Measurements from ENCODE around the gene OSBPL9.

OSBPL9 gene

GRCh38 chr1:51733793-51734522, 117.1 kb downstream of the OSBPL9 start:
- ChIA-PET POLR2A (no interaction called here), CTCF (interaction anchor here (0.9 to 1.2 kb wide), 2 partner anchors 35 to 106 kb away, joined by 4 to 7 read pairs; no protein-coding TSS in a partner anchor)
- no peak for TF ChIP-seq LEF1 (IDR thresholded peaks at IDR 0.05; ENCODE audit: borderline replicate concordance)
- no peak for TF ChIP-seq HDGF (IDR thresholded peaks at IDR 0.05; ENCODE audit: borderline replicate concordance)
- TF ChIP-seq BHLHE40 (IDR thresholded peaks at IDR 0.05; ENCODE audit: borderline replicate concordance): no peak
- no peak for TF ChIP-seq FOXK2 (IDR thresholded peaks at IDR 0.05)
- no peak for TF ChIP-seq PKNOX1 (IDR thresholded peaks at IDR 0.05)
- TF ChIP-seq ELF4 (IDR thresholded peaks at IDR 0.05): no peak
- TF ChIP-seq CTBP1 (IDR thresholded peaks at IDR 0.05; ENCODE audit: borderline replicate concordance): no peak
- no peak for TF ChIP-seq NFRKB (IDR thresholded peaks at IDR 0.05)
- TF ChIP-seq SP1 (IDR thresholded peaks at IDR 0.05): no peak
- TF ChIP-seq FOXA1 (IDR thresholded peaks at IDR 0.05): no peak
- DNase-seq (ENCODE audit: extremely low spot score): no peak

- no peak for TF ChIP-seq ELF4 (IDR thresholded peaks at IDR 0.05)
- TF ChIP-seq NFRKB (IDR thresholded peaks at IDR 0.05): no peak
- TF ChIP-seq BHLHE40 (IDR thresholded peaks at IDR 0.05; ENCODE audit: borderline replicate concordance): no peak
- TF ChIP-seq CTBP1 (IDR thresholded peaks at IDR 0.05; ENCODE audit: borderline replicate concordance): no peak
- no peak for TF ChIP-seq SP1 (IDR thresholded peaks at IDR 0.05)
- no peak for TF ChIP-seq PKNOX1 (IDR thresholded peaks at IDR 0.05)
- TF ChIP-seq LEF1 (IDR thresholded peaks at IDR 0.05; ENCODE audit: borderline replicate concordance): no peak
- no peak for TF ChIP-seq FOXA1 (IDR thresholded peaks at IDR 0.05)
- no peak for TF ChIP-seq HDGF (IDR thresholded peaks at IDR 0.05; ENCODE audit: borderline replicate concordance)
- no peak for TF ChIP-seq FOXK2 (IDR thresholded peaks at IDR 0.05)
- no peak for TF ChIP-seq TARDBP (IDR thresholded peaks at IDR 0.05)
- no peak for TF ChIP-seq ARNT (IDR thresholded peaks at IDR 0.05)
- no peak for TF ChIP-seq FOXM1 (IDR thresholded peaks at IDR 0.05; ENCODE audit: borderline replicate concordance)
- TF ChIP-seq SUZ12 (IDR thresholded peaks at IDR 0.05): no peak
- no peak for TF ChIP-seq ZNF384 (IDR thresholded peaks at IDR 0.05)
- TF ChIP-seq L3MBTL2 (conservative IDR thresholded peaks at IDR 0.05): no peak
- CTCF ChIA-PET: interaction anchor here (0.9 kb wide), 1 partner anchor 34 kb away, joined by 4 read pairs; no protein-coding TSS in a partner anchor
- no peak for DNase-seq (ENCODE audit: extremely low spot score)
- POLR2A ChIA-PET: no interaction called here
Measured at GRCh38 chr1:51734896-51735745, 118.2 kb downstream of the OSBPL9 start.

- no peak for TF ChIP-seq BHLHE40 (IDR thresholded peaks at IDR 0.05; ENCODE audit: borderline replicate concordance)
- TF ChIP-seq SP1 (IDR thresholded peaks at IDR 0.05): no peak
- no peak for TF ChIP-seq LEF1 (IDR thresholded peaks at IDR 0.05; ENCODE audit: borderline replicate concordance)
- no peak for TF ChIP-seq ZNF384 (IDR thresholded peaks at IDR 0.05)
- TF ChIP-seq ELF4 (IDR thresholded peaks at IDR 0.05): no peak
- TF ChIP-seq FOXA1 (IDR thresholded peaks at IDR 0.05): no peak
- CTCF ChIA-PET: no interaction called here
- DNase-seq (ENCODE audit: extremely low spot score): no peak
- POLR2A ChIA-PET: no interaction called here
Measured at GRCh38 chr1:51735746-51736254, 118.9 kb downstream of the OSBPL9 start.

- DNase-seq (ENCODE audit: extremely low spot score): no peak
- TF ChIP-seq BHLHE40 (IDR thresholded peaks at IDR 0.05; ENCODE audit: borderline replicate concordance) (no peak), NFRKB (IDR thresholded peaks at IDR 0.05) (no peak), FOXA1 (IDR thresholded peaks at IDR 0.05) (no peak), PKNOX1 (IDR thresholded peaks at IDR 0.05) (peak; percentile 21; the same call in 1 of the 2 replicates)
- CTCF ChIA-PET: no interaction called here
- POLR2A ChIA-PET: no interaction called here
Measured at GRCh38 chr1:51736702-51737101, 119.8 kb downstream of the OSBPL9 start.

GRCh38 chr1:51738681-51739080, 121.8 kb downstream of the OSBPL9 start:
- DNase-seq (ENCODE audit: extremely low spot score): no peak
- POLR2A ChIA-PET: interaction anchor here (2.1 kb wide), 1 partner anchor 9 kb away, joined by 9 read pairs; no protein-coding TSS in a partner anchor
- no peak for TF ChIP-seq SUZ12 (IDR thresholded peaks at IDR 0.05)
- no peak for TF ChIP-seq ZNF384 (IDR thresholded peaks at IDR 0.05)
- TF ChIP-seq TARDBP (IDR thresholded peaks at IDR 0.05): no peak
- TF ChIP-seq FOXM1 (IDR thresholded peaks at IDR 0.05; ENCODE audit: borderline replicate concordance): no peak
- no peak for TF ChIP-seq LEF1 (IDR thresholded peaks at IDR 0.05; ENCODE audit: borderline replicate concordance)
- no peak for TF ChIP-seq NFRKB (IDR thresholded peaks at IDR 0.05)
- TF ChIP-seq ARNT (IDR thresholded peaks at IDR 0.05): no peak
- no peak for TF ChIP-seq FOXA1 (IDR thresholded peaks at IDR 0.05)
- CTCF ChIA-PET: no interaction called here

- DNase-seq (ENCODE audit: extremely low spot score): no peak
- peak; percentile 59; the same call in 1 of the 2 replicates for TF ChIP-seq CTBP1 (IDR thresholded peaks at IDR 0.05; ENCODE audit: borderline replicate concordance)
- no peak for TF ChIP-seq TARDBP (IDR thresholded peaks at IDR 0.05)
- no peak for TF ChIP-seq LEF1 (IDR thresholded peaks at IDR 0.05; ENCODE audit: borderline replicate concordance)
- TF ChIP-seq ZNF384 (IDR thresholded peaks at IDR 0.05): no peak
- peak; percentile 94 for TF ChIP-seq PKNOX1 (IDR thresholded peaks at IDR 0.05)
- ChIA-PET CTCF (interaction anchor here (1.2 kb wide), 1 partner anchor 29 kb away, joined by 4 read pairs; no protein-coding TSS in a partner anchor), POLR2A (interaction anchor here (1.1 kb wide), 1 partner anchor 120 kb away, joined by 4 read pairs; no protein-coding TSS in a partner anchor)
Measured at GRCh38 chr1:51740652-51741051, 123.8 kb downstream of the OSBPL9 start.
